ENCODE results near the gene KIF17.

KIF17 gene

DNA sequence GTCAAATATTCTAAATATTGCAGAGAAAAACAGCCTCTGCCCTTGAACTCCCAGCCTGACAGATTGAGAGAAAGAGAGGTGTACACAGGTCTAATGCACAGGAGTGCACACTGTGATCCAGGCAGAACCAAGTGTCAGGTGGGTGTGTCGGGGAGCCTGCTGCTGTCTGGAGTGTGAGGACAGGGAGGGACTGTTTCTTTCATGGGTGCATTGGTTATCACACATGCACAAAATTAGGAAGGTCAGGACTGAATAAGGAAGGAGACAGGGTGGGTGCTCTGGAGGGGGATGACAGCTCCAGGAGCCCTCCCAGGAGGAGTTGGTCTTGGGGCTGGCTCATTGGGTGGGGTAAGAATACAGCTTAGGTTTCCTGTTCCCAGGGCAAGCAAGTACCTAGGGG, 97.8 kb downstream of the KIF17 start:
- Histone ChIP-seq H3K9me3 (ENCODE audit: control insufficient read depth in 5 of 5, low read length in 5 of 5) (no peaks in the 10 kb centered on the region), H3K36me3 (ENCODE audit: control insufficient read depth in 5 of 5, insufficient read depth in 5 of 5, low read length in 5 of 5) (no peaks in the 10 kb centered on the region), H3K4me1 (ENCODE audit: control insufficient read depth in 5 of 5, insufficient read depth in 5 of 5, low read length in 5 of 5) (peaks cover 3 to 5% (median 4%) of the 10 kb centered on the region in 5 donors), H3K27ac (ENCODE audit: low read depth, low read length) (no peak overlapping the region), H3K9ac (ENCODE audit: low read length in 5 of 5) (no peak overlapping the region), H3K27me3 (ENCODE audit: control insufficient read depth in 5 of 5, insufficient read depth in 4 of 5, low read length in 5 of 5) (peaks cover 0 to 4% (median 0%) of the 10 kb centered on the region in 5 donors), H3K4me3 (ENCODE audit: low read depth in 1 of 5, low read length in 5 of 5) (no peak overlapping the region)

DNA sequence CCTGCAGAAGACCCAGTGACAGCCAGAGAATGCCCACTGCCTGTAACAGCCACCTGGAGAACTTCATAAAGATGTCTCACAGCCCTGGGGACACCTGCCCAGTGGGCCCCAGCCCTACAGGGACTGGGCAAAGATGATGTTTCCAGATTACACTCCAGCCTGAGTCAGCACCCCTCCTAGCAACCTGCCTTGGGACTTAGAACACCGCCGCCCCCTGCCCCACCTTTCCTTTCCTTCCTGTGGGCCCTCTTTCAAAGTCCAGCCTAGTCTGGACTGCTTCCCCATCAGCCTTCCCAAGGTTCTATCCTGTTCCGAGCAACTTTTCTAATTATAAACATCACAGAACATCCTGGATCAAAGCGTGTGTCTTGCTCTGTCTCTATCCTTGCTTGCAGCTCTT, 99.3 kb downstream of the KIF17 start:
- peaks cover 0 to 4% (median 0%) of the 10 kb centered on the region in 5 donors for H3K27me3 ChIP-seq (ENCODE audit: control insufficient read depth in 5 of 5, insufficient read depth in 4 of 5, low read length in 5 of 5)
- H3K9me3 ChIP-seq (ENCODE audit: control insufficient read depth in 5 of 5, low read length in 5 of 5): no peaks in the 10 kb centered on the region
- H3K9ac ChIP-seq (ENCODE audit: low read length in 5 of 5): no peak overlapping the region
- H3K36me3 ChIP-seq (ENCODE audit: control insufficient read depth in 5 of 5, insufficient read depth in 5 of 5, low read length in 5 of 5): no peaks in the 10 kb centered on the region
- no peak overlapping the region for H3K27ac ChIP-seq (ENCODE audit: low read depth, low read length)
- peaks cover 3 to 8% (median 7%) of the 10 kb centered on the region in 5 donors for H3K4me1 ChIP-seq (ENCODE audit: control insufficient read depth in 5 of 5, insufficient read depth in 5 of 5, low read length in 5 of 5)
- H3K4me3 ChIP-seq (ENCODE audit: low read depth in 1 of 5, low read length in 5 of 5): no peak overlapping the region

DNA sequence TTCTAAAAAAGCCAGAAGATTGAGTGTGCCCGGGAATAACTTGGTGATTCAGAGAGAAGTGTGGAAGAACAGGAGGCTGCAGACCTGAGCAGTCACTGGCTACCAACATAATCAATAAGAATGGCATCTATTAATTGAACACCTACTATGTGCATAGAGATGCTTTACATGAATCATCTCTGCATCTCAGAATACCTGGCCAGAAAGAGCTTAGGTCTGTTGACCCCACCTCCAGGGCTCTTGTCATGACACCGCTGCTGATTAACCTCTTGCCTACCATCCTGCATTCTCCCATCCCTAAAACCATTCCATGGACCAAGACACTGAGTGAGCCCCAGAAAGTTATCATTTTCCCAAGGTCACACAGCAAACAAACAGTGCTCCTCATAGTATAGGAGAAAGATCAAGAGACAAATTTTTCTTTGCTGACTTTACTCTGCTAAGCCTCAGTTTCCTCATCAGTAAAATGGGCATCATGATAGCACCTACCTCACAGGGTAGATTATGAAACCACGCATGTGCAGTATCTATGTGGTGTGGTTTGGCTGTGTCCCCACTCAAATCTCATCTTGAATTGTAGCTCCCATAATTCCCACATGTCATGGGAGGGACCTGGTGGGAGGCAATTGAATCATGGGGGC, 100.8 kb downstream of the KIF17 start:
- Histone ChIP-seq H3K4me3 (ENCODE audit: low read depth in 1 of 5, low read length in 5 of 5) (peak overlapping the region in 1 of 5 donors; percentile 11), H3K9me3 (ENCODE audit: control insufficient read depth in 5 of 5, low read length in 5 of 5) (no peaks in the 10 kb centered on the region), H3K9ac (ENCODE audit: low read length in 5 of 5) (no peak overlapping the region), H3K36me3 (ENCODE audit: control insufficient read depth in 5 of 5, insufficient read depth in 5 of 5, low read length in 5 of 5) (no peaks in the 10 kb centered on the region), H3K27ac (ENCODE audit: low read depth, low read length) (no peak overlapping the region), H3K27me3 (ENCODE audit: control insufficient read depth in 5 of 5, insufficient read depth in 4 of 5, low read length in 5 of 5) (peaks cover 0 to 4% (median 0%) of the 10 kb centered on the region in 5 donors), H3K4me1 (ENCODE audit: control insufficient read depth in 5 of 5, insufficient read depth in 5 of 5, low read length in 5 of 5) (peaks cover 3 to 9% (median 8%) of the 10 kb centered on the region in 5 donors)

DNA sequence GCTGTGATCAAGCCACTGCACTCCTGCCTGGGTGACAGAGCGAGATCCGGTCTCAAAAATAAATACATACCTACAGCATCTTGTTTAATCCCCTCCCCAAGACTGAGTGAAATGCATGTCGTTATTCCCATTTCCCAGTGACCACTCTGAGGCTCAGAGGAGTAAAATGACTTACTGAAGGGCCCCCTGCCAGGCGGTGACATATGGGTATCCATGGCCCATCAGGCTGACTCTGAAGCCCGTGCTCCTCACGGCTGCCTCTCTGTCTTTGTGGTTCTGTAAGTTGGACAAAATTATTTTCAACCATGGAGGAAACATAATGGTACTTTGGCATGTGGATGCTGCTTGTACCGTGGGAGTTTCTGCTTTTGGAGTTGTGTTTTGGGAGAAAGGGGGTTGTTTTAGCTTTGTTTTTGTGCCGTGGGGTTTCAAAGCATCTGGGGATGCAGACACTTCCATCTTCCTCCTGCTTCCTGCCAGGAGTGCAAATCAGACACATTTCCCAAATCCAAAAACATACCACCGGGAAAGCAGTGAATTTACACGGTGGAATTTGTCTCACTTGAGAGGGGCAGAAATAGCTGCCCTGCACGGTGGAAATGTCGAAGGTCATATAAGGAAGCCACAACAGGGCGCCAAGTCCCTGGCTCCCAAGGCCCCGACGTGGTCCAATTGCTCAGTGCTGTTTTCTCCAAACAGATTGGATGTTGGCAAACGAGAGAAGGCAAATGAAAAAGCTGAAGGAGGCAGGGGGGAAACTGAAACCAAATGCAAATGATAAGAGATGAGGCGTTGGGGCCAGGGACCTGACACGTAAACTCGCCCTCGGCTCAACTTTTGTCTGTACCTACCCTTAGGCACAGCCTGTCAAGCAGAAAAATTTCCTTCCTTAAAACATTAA, 101.6 kb downstream of the KIF17 start:
- Histone ChIP-seq H3K9me3 (ENCODE audit: control insufficient read depth in 5 of 5, low read length in 5 of 5) (no peaks in the 10 kb centered on the region), H3K27me3 (ENCODE audit: control insufficient read depth in 5 of 5, insufficient read depth in 4 of 5, low read length in 5 of 5) (peaks cover 0 to 4% (median 0%) of the 10 kb centered on the region in 5 donors), H3K27ac (ENCODE audit: low read depth, low read length) (no peak overlapping the region), H3K4me1 (ENCODE audit: control insufficient read depth in 5 of 5, insufficient read depth in 5 of 5, low read length in 5 of 5) (peaks cover 3 to 9% (median 8%) of the 10 kb centered on the region in 5 donors), H3K9ac (ENCODE audit: low read length in 5 of 5) (no peak overlapping the region), H3K4me3 (ENCODE audit: low read depth in 1 of 5, low read length in 5 of 5) (peak overlapping the region in 1 of 5 donors; percentile 11), H3K36me3 (ENCODE audit: control insufficient read depth in 5 of 5, insufficient read depth in 5 of 5, low read length in 5 of 5) (no peaks in the 10 kb centered on the region)

DNA sequence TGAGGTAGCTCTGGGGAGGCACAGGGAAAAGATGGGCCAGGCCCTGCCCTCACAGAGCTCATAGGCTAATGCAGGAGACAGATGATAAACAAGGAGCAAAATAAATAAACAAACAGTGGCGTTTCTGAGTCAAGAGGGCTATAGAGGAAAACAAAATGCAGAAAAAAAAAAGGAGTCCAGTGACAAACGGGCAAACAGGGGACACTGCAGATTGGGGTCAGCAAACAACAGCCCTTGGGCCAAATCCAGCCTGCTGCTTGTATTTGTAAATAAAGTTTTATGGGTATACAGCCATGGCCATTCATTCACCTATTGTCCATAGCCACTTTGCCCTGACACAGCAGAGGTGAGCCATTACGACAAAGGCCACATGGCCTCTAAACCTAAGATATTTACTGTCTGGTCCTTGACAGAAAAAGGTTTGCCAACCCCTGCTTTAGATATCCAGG, 103.7 kb downstream of the KIF17 start:
- Histone ChIP-seq H3K36me3 (ENCODE audit: control insufficient read depth in 5 of 5, insufficient read depth in 5 of 5, low read length in 5 of 5) (no peaks in the 10 kb centered on the region), H3K9ac (ENCODE audit: low read length in 5 of 5) (peak overlapping the region in 1 of 5 donors; percentile 31), H3K4me3 (ENCODE audit: low read depth in 1 of 5, low read length in 5 of 5) (no peak overlapping the region), H3K27me3 (ENCODE audit: control insufficient read depth in 5 of 5, insufficient read depth in 4 of 5, low read length in 5 of 5) (peaks cover 0 to 4% (median 0%) of the 10 kb centered on the region in 5 donors), H3K9me3 (ENCODE audit: control insufficient read depth in 5 of 5, low read length in 5 of 5) (no peaks in the 10 kb centered on the region), H3K4me1 (ENCODE audit: control insufficient read depth in 5 of 5, insufficient read depth in 5 of 5, low read length in 5 of 5) (peaks cover 3 to 9% (median 8%) of the 10 kb centered on the region in 5 donors), H3K27ac (ENCODE audit: low read depth, low read length) (no peak overlapping the region)

Measured in subcutaneous abdominal adipose tissue (tissue), 5 donors.